Panc1 (cell line): ENCODE results near the gene TMCO4. TPM values are rescaled to one million over a fixed set of nuclear protein-coding genes. Genes with fewer than 3 reads are reported as not detected.

Experiments used
- ATAC-seq: fragments of 200-7000 bp; cut with Tn5 transposase; 2 replicates; pipeline ENCODE4 v1.9.1; 2020; ENCODE audit warnings: mild to moderate bottlenecking, moderate library complexity
- BruUV-seq: library from RNA; stranded (reverse); fragments of 400-500 nt; replicated peaks from 2 replicates; lab custom pipeline; 2021; lab: Mats Ljungman, UMichigan
- CTCF ChIA-PET: fragments of 300-600 bp; sonication (Branson Sonifier 250); formaldehyde crosslinking; loops from one replicate; lab custom pipeline; 2022; ENCODE audit warnings: antibody characterized with exemption; lab: Charles Lee
- POLR2A ChIA-PET: fragments of 300-600 bp; sonication (Branson Sonifier 250); formaldehyde crosslinking; loops from one replicate; lab custom pipeline; 2022; ENCODE audit warnings: antibody characterized with exemption; lab: Charles Lee
- DNase-seq: peaks from one replicate; pipeline ENCODE4 v3.0.0-alpha.2; 2010; ENCODE audit warnings: low read depth, low spot score
- H3K27ac ChIP-seq: 2 replicates; pipeline ENCODE4 v1.5.1; 2011; ENCODE audit warnings: mild to moderate bottlenecking, low read length, inconsistent platforms
- H3K27me3 ChIP-seq: fragments of 200-500 bp; sonication (Bioruptor generic); 2 replicates; pipeline ENCODE4 v1.6.0; 2014; ENCODE audit warnings: low read length, inconsistent platforms; ENCODE audit not compliant: control insufficient read depth, insufficient read depth
- H3K36me3 ChIP-seq: fragments of 200-500 bp; sonication (Bioruptor generic); 2 replicates; pipeline ENCODE4 v1.5.1; 2014; ENCODE audit warnings: inconsistent platforms, mild to moderate bottlenecking, low read length, moderate library complexity; ENCODE audit not compliant: control insufficient read depth, insufficient read depth
- H3K4me1 ChIP-seq: 2 replicates; pipeline ENCODE4 v1.5.1; 2011; ENCODE audit warnings: inconsistent platforms, mild to moderate bottlenecking, low read length, moderate library complexity; ENCODE audit not compliant: control insufficient read depth, insufficient read depth
- H3K4me3 ChIP-seq, 2 experiments: 2 replicates each; pipeline ENCODE4 v1.5.1; 2011 to 2012; ENCODE audit warnings: low read depth in 2 of 2, low read length in 2 of 2, mild to moderate bottlenecking in 2 of 2, inconsistent platforms in 1 of 2, moderate library complexity in 1 of 2
- H3K9me3 ChIP-seq: fragments of 200-500 bp; sonication (Bioruptor generic); 2 replicates; pipeline ENCODE4 v1.5.1; 2014; ENCODE audit warnings: low read depth, mild to moderate bottlenecking, inconsistent platforms, low read length, moderate library complexity; ENCODE audit not compliant: control insufficient read depth, insufficient read depth
- CTCF ChIP-seq: fragments of 450-650 bp; IDR thresholded peaks from 2 replicates; pipeline ENCODE4 v1.5.1; 2017; ENCODE audit warnings: mild to moderate bottlenecking
- POLR2AphosphoS5 ChIP-seq: IDR thresholded peaks from 2 replicates; pipeline ENCODE4 v1.6.1; 2012; ENCODE audit warnings: mild to moderate bottlenecking, low read depth, low read length, moderate library complexity
- REST ChIP-seq, 2 experiments: IDR thresholded peaks; 2 replicates each; pipeline ENCODE4 v1.6.1; 2011 to 2012; ENCODE audit warnings: low read depth in 2 of 2, control low read depth in 1 of 2, low read length in 1 of 2, mild to moderate bottlenecking in 1 of 2, moderate library complexity in 1 of 2; ENCODE audit not compliant: insufficient read depth in 1 of 2
- SIN3A ChIP-seq: IDR thresholded peaks from 2 replicates; pipeline ENCODE4 v1.6.1; 2012; ENCODE audit warnings: low read depth, mild to moderate bottlenecking, low read length, moderate library complexity, borderline replicate concordance; ENCODE audit not compliant: insufficient read depth
- TCF7L2 ChIP-seq: IDR thresholded peaks from 2 replicates; pipeline ENCODE4 v1.6.1; 2011; ENCODE audit warnings: mild to moderate bottlenecking, low read depth, low read length, inconsistent platforms
- in situ Hi-C: cut with HindIII; loops from 2 replicates; pipeline ENCODE4 v1.10.0; 2016; ENCODE audit warnings: low sequenced_read_pairs, low pct_unique_long_range_greater_than_20kb
- intact Hi-C: fragments of 100-400 bp; cut with micrococcal nuclease; formaldehyde crosslinking; loops from one replicate; pipeline ENCODE4 v1.10.0; 2022; ENCODE audit not compliant: unreplicated experiment
- total RNA-seq: library from RNA; stranded (reverse); gene quantifications from one replicate; pipeline ENCODE4 v1.2.1, GENCODE V29; 2021; ENCODE audit not compliant: unreplicated experiment

The TMCO4 gene
- total RNA-seq, 1 experiment from 2014 or later, result 13.2 TPM

GRCh38 chr1:19678931-19679453 lies 120.7 kb downstream of the TMCO4 start:
- ChIA-PET POLR2A (interaction anchor here (0.5 kb wide), 1 partner anchor 19 kb away, joined by 7 read pairs; no protein-coding TSS in a partner anchor), CTCF (no interaction called here)
- H3K9me3 ChIP-seq, result no peaks in the 10 kb centered on the region
- no peaks in the 10 kb centered on the region for H3K36me3 ChIP-seq
- no TSS peak for BruUV-seq
- no peak for DNase-seq
- H3K4me1 ChIP-seq, result no peaks in the 10 kb centered on the region
- TF ChIP-seq POLR2AphosphoS5, result no peak
- no peak for TF ChIP-seq TCF7L2
- no peak for TF ChIP-seq SIN3A
- no peak for TF ChIP-seq REST (IDR thresholded peaks at IDR 0.05; ENCODE audit: insufficient read depth in 1 of 2, low read depth in 2 of 2, low read length in 1 of 2)
- H3K27ac ChIP-seq, result no peak overlapping the region
- intact Hi-C loops, result no loop called here
- peaks cover 2% of the 10 kb centered on the region; the same call in 1 of the 2 replicates for H3K27me3 ChIP-seq
- H3K4me3 ChIP-seq, result no peak overlapping the region
- ATAC-seq, result no peak
- in situ Hi-C loops, result no loop called here

- Histone ChIP-seq H3K9me3 (no peaks in the 10 kb centered on the region), H3K27me3 (peaks cover 2% of the 10 kb centered on the region; the same call in 1 of the 2 replicates), H3K36me3 (no peaks in the 10 kb centered on the region), H3K27ac (no peak overlapping the region), H3K4me1 (no peaks in the 10 kb centered on the region), H3K4me3 (no peak overlapping the region)
- TF ChIP-seq SIN3A (no peak), POLR2AphosphoS5 (no peak), CTCF (no peak), REST (IDR thresholded peaks at IDR 0.05; ENCODE audit: insufficient read depth in 1 of 2, low read depth in 2 of 2, low read length in 1 of 2) (no peak), TCF7L2 (no peak)
- ChIA-PET POLR2A (no interaction called here), CTCF (no interaction called here)
- no TSS peak for BruUV-seq
- intact Hi-C loops (no loop called here), in situ Hi-C loops (no loop called here)
- DNase-seq (no peak), ATAC-seq (no peak)
These were observed 121.2 kb downstream of the TMCO4 start for GRCh38 chr1:19678493-19678892.
